GM13977 (cell line): ENCODE measurements around the gene KRTCAP3.
A peak's percentile ranks its signal among the peaks of the same experiment; 100 is the strongest.

Experiments
- DNase-seq: peaks from one replicate; pipeline ENCODE4 v3.0.0; 2012; ENCODE audit warnings: low spot score
- in situ Hi-C: fragments of 300-500 bp; cut with MboI; formaldehyde crosslinking; loops from one replicate; pipeline ENCODE4 v1.12.0; 2022; ENCODE audit warnings: low sequenced_read_pairs, low pct_unique_long_range_greater_than_20kb, mixed read lengths, inconsistent platforms; ENCODE audit not compliant: unreplicated experiment
- TF ChIP-seq, protein P1 (sequence below): IDR thresholded peaks from 2 replicates; pipeline ENCODE4 v1.5.1; 2012; ENCODE audit warnings: mild to moderate bottlenecking, control low read depth; ENCODE audit not compliant: insufficient read depth; ENCODE audit errors: extremely low read depth, missing control alignments

Gene KRTCAP3

DNA sequence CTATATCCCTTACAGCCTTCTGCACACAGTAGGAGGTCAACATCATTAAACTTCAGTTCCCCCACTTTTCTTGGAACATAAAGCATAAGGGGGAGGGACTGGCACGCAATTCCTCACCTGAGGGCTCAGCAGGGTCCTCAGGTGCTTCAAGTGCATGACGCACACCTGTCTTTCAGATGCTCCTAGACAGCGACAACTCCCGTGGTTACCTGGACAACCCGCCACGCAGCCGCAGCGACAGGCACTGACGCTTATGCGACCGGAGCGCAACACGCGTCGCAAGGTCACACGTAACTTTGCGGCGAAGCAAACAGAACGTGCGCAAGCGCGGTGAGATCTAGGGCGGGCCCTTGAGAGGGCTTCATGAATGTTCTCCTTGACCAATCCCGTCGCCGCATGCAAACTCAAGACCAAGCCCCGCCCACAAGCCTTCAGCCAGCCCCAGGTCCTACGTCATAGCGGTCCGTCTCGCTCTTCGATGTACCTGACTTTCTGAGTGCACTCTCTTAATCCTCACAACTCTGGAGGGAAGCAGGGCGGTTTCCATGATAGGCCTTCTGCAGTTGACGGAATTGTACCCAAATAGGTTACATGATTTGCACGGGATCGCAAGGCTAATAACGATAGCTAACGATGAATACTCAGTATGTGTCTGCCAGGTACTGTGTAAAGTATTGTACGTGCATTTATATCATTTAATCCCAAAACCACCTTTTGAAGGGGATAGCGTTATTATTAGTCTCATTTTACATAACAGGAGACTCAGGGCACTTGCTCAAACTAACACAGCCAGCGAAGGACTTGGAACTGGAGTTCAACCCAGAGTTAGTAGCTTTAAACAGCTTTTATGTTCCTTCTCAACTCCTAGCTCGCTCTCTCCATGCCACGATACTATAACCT, 47.6 kb downstream of the KRTCAP3 start, which contains the start of gene IFT172:
TSS of gene IFT172 (minus strand) at position 246 of the 900 bp plus-strand sequence. CDS start at position 156, 90 bp downstream.
- DNase-seq, result peak; percentile 96
- in situ Hi-C loops, result no loop called here
- TF ChIP-seq, protein P1, sequence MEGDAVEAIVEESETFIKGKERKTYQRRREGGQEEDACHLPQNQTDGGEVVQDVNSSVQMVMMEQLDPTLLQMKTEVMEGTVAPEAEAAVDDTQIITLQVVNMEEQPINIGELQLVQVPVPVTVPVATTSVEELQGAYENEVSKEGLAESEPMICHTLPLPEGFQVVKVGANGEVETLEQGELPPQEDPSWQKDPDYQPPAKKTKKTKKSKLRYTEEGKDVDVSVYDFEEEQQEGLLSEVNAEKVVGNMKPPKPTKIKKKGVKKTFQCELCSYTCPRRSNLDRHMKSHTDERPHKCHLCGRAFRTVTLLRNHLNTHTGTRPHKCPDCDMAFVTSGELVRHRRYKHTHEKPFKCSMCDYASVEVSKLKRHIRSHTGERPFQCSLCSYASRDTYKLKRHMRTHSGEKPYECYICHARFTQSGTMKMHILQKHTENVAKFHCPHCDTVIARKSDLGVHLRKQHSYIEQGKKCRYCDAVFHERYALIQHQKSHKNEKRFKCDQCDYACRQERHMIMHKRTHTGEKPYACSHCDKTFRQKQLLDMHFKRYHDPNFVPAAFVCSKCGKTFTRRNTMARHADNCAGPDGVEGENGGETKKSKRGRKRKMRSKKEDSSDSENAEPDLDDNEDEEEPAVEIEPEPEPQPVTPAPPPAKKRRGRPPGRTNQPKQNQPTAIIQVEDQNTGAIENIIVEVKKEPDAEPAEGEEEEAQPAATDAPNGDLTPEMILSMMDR, result no peak

DNA sequence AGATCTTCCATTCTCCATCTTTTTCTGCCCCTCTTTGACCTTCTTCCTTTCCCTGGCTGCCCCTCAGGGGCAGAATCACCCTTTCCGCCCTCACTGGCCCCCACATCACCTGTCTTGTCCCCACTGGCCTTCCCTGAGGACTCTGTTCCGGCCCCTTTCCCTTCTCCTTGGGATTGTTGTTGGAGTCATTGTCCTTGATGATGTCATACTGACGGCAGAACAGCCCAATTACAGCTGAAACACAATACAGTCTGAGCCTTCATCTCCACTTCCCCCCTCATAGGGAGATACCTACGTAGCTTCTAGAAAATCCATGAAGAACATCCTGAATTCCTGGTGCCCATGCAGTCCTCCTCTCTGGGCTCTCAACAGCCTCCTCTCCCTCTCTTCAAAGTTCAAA, 50.4 kb downstream of the KRTCAP3 start:
- in situ Hi-C loops, result no loop called here
- TF ChIP-seq, protein P1, result no peak
- DNase-seq, result no peak

DNA sequence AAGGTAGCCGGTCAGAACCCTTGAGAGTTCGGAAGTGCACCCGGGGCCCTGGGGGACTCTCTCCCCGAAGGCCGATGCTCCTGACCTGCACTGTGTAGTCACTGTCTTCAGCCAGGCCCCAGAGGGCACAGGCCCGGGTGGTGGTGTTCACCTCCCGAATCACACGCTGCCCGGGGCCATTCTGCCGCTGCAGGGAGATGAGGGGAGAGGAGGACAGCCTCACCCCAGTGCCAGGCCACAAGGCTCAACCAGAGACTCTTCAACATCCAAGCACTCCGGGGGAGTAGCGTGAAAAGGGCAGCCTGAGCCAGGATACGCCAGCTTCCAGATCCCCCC, 51.7 kb downstream of the KRTCAP3 start:
- in situ Hi-C loops, result no loop called here
- TF ChIP-seq, protein P1, result no peak
- DNase-seq, result no peak
